22Rv1 (cell line): Measurements from ENCODE around the gene AIFM2.
"Not testable (repeated sequence)": the region's sequence is repeated elsewhere in the genome, so short reads cannot be mapped to it uniquely, and the experiment has no call there.

Experiments used
- H3K27ac ChIP-seq: fragments of 450-650 bp; 2 replicates; pipeline ENCODE4 v1.5.1; 2017
- CTCF ChIP-seq: fragments of 450-650 bp; IDR thresholded peaks from 2 replicates; pipeline ENCODE4 v1.5.1; 2017; ENCODE audit warnings: mild to moderate bottlenecking
- ZFX ChIP-seq: fragments of 450-650 bp; IDR thresholded peaks from 2 replicates; pipeline ENCODE4 v1.6.1; 2017; ENCODE audit warnings: antibody characterized with exemption, borderline replicate concordance

The AIFM2 gene

GRCh38 chr10:70084189-70084588 is 48.4 kb downstream of the AIFM2 start:
- TF ChIP-seq CTCF, result peak; percentile 16; the same call in 1 of the 2 replicates
- TF ChIP-seq ZFX, result no peak
- no peak overlapping the region for H3K27ac ChIP-seq

- not testable (repeated sequence) for H3K27ac ChIP-seq
These were observed 51.8 kb downstream of the AIFM2 start for GRCh38 chr10:70080789-70081188.

- no peak for TF ChIP-seq ZFX
- TF ChIP-seq CTCF, result no peak
- H3K27ac ChIP-seq, result no peak overlapping the region
These were observed 53.7 kb downstream of the AIFM2 start for GRCh38 chr10:70078937-70079336.

- no peak overlapping the region for H3K27ac ChIP-seq
- TF ChIP-seq ZFX (no peak), CTCF (no peak)
These were observed 54.3 kb downstream of the AIFM2 start for GRCh38 chr10:70078329-70078728.

DNA sequence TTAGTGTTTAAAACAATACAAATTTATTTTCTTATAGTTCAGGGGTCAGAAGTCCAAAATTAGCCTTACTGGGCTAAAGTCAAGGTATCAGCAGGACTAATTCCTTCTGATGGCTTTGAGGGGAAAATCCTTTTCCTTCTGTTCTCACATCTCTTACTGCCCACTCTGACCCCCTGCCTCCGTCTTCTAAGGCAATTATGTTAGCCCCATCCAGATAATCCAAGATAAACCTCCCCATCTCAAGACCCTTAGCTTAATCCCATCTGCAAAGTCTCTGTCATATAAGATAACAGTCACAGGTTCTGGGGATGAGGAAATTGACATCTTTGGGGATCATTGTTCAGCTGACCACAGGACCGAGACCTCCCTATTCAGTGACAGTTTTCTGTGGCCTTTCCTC is 57.7 kb downstream of the AIFM2 start:
- TF ChIP-seq CTCF (no peak), ZFX (no peak)
- no peak overlapping the region for H3K27ac ChIP-seq

DNA sequence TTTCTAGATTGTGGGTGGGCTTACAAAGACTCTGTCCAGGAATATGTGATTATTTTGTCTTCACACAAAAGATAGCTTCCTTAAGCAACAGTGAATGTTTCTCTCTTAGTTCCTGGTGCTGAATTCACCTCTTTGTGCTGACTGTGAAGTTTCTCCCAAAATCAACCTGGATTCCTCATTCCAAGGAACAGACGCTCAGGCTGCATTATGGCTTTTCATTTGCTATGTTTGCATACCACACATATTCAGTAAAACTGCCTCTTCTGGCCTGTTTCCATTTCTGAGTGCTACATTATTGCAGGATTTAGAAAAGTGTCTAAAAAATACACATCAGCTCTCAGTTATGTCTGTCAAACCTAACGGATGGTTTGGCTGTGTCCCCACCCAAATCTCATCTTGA is 58.5 kb downstream of the AIFM2 start:
- no peak overlapping the region for H3K27ac ChIP-seq
- TF ChIP-seq CTCF (no peak), ZFX (no peak)

DNA sequence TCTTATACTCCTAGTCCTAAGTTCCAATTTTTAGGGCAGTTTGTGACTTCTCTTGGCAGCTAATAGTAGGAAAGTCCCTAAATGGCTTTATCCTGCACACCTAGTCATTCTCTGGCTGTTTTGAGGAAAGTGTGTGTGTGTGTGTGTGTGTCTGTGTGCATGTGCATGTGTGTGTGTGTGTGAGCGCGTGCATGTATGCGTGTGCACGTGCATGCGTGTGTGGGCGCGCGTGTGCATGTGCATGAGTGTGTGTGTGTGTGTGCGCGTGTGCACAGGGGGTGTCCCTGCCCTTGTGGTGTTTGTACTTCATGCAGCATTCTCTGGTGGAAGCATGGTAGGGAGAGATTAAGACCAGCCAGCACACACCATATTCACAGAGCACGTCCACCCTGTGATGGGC is 61.8 kb downstream of the AIFM2 start:
- TF ChIP-seq ZFX (no peak), CTCF (no peak)
- no peak overlapping the region for H3K27ac ChIP-seq

DNA sequence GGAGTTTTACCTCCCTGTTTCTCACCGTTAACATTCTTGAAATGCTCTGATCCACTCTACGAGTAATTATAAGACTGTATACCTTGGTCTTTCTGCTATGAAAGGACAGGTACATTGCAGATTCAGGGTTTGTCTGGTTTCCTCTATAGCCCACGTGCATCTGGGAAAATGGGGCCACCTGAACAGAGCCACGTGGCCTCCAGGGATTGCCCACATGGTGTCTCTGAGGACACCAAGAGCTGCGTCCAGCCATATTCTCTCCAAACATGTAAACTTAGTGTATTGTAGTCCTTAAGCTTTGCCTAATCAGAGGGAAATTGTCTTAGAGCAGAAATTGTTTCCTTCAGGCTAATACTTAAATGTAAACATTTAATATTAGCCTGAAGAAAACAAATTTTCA is 63.3 kb downstream of the AIFM2 start:
- TF ChIP-seq ZFX (no peak), CTCF (no peak)
- H3K27ac ChIP-seq, result no peak overlapping the region
